IPS-11a (cell line): Measurements from ENCODE around the gene FBXO2.

Experiments
- H3K4me3 ChIP-seq: one replicate; pipeline ENCODE4 v1.5.1; 2013; ENCODE audit warnings: low read depth, low read length, control low read depth

Gene FBXO2

GRCh38 chr1:11654137-11654938, at the start of gene FBXO2, which contains the start of gene FBXO44:
Gene FBXO2, minus strand, starts transcription at chr1:11654429. Its CDS starts 89 bp downstream, at chr1:11654340.
Gene FBXO44, plus strand, starts transcription at chr1:11654877. Its CDS starts 959 bp downstream, at chr1:11655836.
- peak within 1 kb of the TSS; percentile 51 for H3K4me3 ChIP-seq

GRCh38 chr1:11703357-11704193, 49.3 kb upstream of the FBXO2 start:
- H3K4me3 ChIP-seq, result no peak overlapping the region

- H3K4me3 ChIP-seq, result no peak overlapping the region
These were observed 48.0 kb upstream of the FBXO2 start for GRCh38 chr1:11701981-11702803.

- H3K4me3 ChIP-seq, result no peak overlapping the region
These were observed 47.3 kb upstream of the FBXO2 start for GRCh38 chr1:11701551-11701961.

GRCh38 chr1:11700601-11701467, 46.6 kb upstream of the FBXO2 start:
- no peak overlapping the region for H3K4me3 ChIP-seq

GRCh38 chr1:11697893-11698210, 43.6 kb upstream of the FBXO2 start:
- H3K4me3 ChIP-seq, result no peak overlapping the region

GRCh38 chr1:11697188-11697892, 43.1 kb upstream of the FBXO2 start:
- no peak overlapping the region for H3K4me3 ChIP-seq

GRCh38 chr1:11695861-11696260, 41.6 kb upstream of the FBXO2 start:
- no peak overlapping the region for H3K4me3 ChIP-seq

- H3K4me3 ChIP-seq, result no peak overlapping the region
These were observed 39.7 kb upstream of the FBXO2 start for GRCh38 chr1:11693917-11694316.

GRCh38 chr1:11693024-11693590, 38.9 kb upstream of the FBXO2 start:
- no peak overlapping the region for H3K4me3 ChIP-seq

- peak overlapping the region; percentile 81 for H3K4me3 ChIP-seq
These were observed 37.9 kb upstream of the FBXO2 start for GRCh38 chr1:11691928-11692711.

- H3K4me3 ChIP-seq, result peak within 1 kb of the TSS; percentile 88
These were observed 37.2 kb upstream of the FBXO2 start, which contains the start of gene DRAXIN for GRCh38 chr1:11691302-11691914. Gene DRAXIN, plus strand, starts transcription at chr1:11691710. Its CDS starts 14,549 bp downstream, at chr1:11706259.

GRCh38 chr1:11690397-11691301, 36.4 kb upstream of the FBXO2 start:
- H3K4me3 ChIP-seq, result peak overlapping the region; percentile 88

GRCh38 chr1:11688506-11688905, 34.3 kb upstream of the FBXO2 start:
- H3K4me3 ChIP-seq, result no peak overlapping the region

GRCh38 chr1:11685210-11685752, 31.1 kb upstream of the FBXO2 start:
- no peak overlapping the region for H3K4me3 ChIP-seq

GRCh38 chr1:11684070-11684469, 29.8 kb upstream of the FBXO2 start:
- H3K4me3 ChIP-seq, result no peak overlapping the region

- no peak overlapping the region for H3K4me3 ChIP-seq
These were observed 28.6 kb upstream of the FBXO2 start for GRCh38 chr1:11682799-11683198.
